IMR-90 (cell line): Measurements from ENCODE around the gene MYO10. TPM values are rescaled to one million over a fixed set of nuclear protein-coding genes. Genes with fewer than 3 reads are reported as not detected.

ENCODE experiments used
- ATAC-seq: fragments of 200-7000 bp; cut with Tn5 transposase; 2 replicates; pipeline ENCODE4 v1.9.1; 2020; ENCODE audit warnings: low read depth, mild to moderate bottlenecking, moderate library complexity
- BruUV-seq: library from RNA; stranded (reverse); fragments of 400-500 nt; replicated peaks from 2 replicates; lab custom pipeline; 2021; lab: Mats Ljungman, UMichigan
- CTCF ChIA-PET: fragments of 300-600 bp; formaldehyde crosslinking; extraction: SDS; loops from one replicate; lab custom pipeline; 2021; ENCODE audit warnings: antibody characterized with exemption; lab: Yijun Ruan, JAX
- POLR2A ChIA-PET: fragments of 300-600 bp; sonication (Branson Sonifier 250); formaldehyde crosslinking; loops from one replicate; lab custom pipeline; 2022; ENCODE audit warnings: antibody characterized with exemption; ENCODE audit not compliant: unreplicated experiment; lab: Charles Lee
- DNase-seq: peaks from one replicate; pipeline ENCODE4 v3.0.0; 2013
- H2AFZ ChIP-seq: replicated peaks from 2 replicates; pipeline ENCODE3; 2013; ENCODE audit warnings: low read length, mild to moderate bottlenecking; ENCODE audit not compliant: poor library complexity
- H2AK5ac ChIP-seq: 2 replicates; pipeline ENCODE4 v1.6.1; 2013; ENCODE audit warnings: low read depth, low read length, inconsistent platforms
- H2AK9ac ChIP-seq: replicated peaks from 2 replicates; pipeline ENCODE3; 2013; ENCODE audit warnings: mild to moderate bottlenecking, low read depth, low read length, moderate library complexity; ENCODE audit not compliant: poor library complexity
- H2BK120ac ChIP-seq: 2 replicates; pipeline ENCODE4 v1.6.1; 2013; ENCODE audit warnings: low read depth, low read length, inconsistent platforms
- H2BK15ac ChIP-seq: 3 replicates; pipeline ENCODE4 v1.6.1; 2013; ENCODE audit warnings: low read depth, low read length, inconsistent platforms
- H2BK20ac ChIP-seq: 2 replicates; pipeline ENCODE4 v1.6.1; 2013; ENCODE audit warnings: low read depth, mild to moderate bottlenecking, inconsistent platforms, low read length, moderate library complexity
- H2BK5ac ChIP-seq: 2 replicates; pipeline ENCODE4 v1.6.1; 2013; ENCODE audit warnings: mild to moderate bottlenecking, low read depth, low read length, inconsistent platforms; ENCODE audit not compliant: poor library complexity, severe bottlenecking
- H3K14ac ChIP-seq: replicated peaks from 2 replicates; pipeline ENCODE4 v1.6.1; 2013; ENCODE audit warnings: low read depth, low read length, inconsistent platforms
- H3K18ac ChIP-seq: 2 replicates; pipeline ENCODE4 v1.6.1; 2013; ENCODE audit warnings: low read depth, low read length, control low read depth
- H3K23ac ChIP-seq: 2 replicates; pipeline ENCODE4 v1.6.1; 2013; ENCODE audit warnings: low read depth, low read length, inconsistent platforms
- H3K27ac ChIP-seq: 2 replicates; pipeline ENCODE4 v1.5.1; 2013; ENCODE audit warnings: mild to moderate bottlenecking, control low read depth, low read length; ENCODE audit not compliant: insufficient read depth
- H3K27me3 ChIP-seq: 2 replicates; pipeline ENCODE4 v1.6.1; 2013; ENCODE audit warnings: low read length; ENCODE audit not compliant: control insufficient read depth, insufficient read depth
- H3K36me3 ChIP-seq: 2 replicates; pipeline ENCODE4 v1.6.1; 2013; ENCODE audit warnings: low read length, mixed read lengths; ENCODE audit not compliant: control insufficient read depth, insufficient read depth
- H3K4ac ChIP-seq: 2 replicates; pipeline ENCODE4 v1.6.1; 2013; ENCODE audit warnings: low read depth, low read length, inconsistent platforms
- H3K4me1 ChIP-seq: 2 replicates; pipeline ENCODE4 v1.6.1; 2013; ENCODE audit warnings: low read length, mixed read lengths; ENCODE audit not compliant: control insufficient read depth, insufficient read depth
- H3K4me2 ChIP-seq: 2 replicates; pipeline ENCODE4 v1.6.1; 2013; ENCODE audit warnings: low read depth, mild to moderate bottlenecking, control low read depth, low read length, moderate library complexity
- H3K4me3 ChIP-seq: 2 replicates; pipeline ENCODE4 v1.5.1; 2013; ENCODE audit warnings: low read depth, mild to moderate bottlenecking, control low read depth, low read length, moderate library complexity; ENCODE audit not compliant: insufficient read depth
- H3K56ac ChIP-seq: 2 replicates; pipeline ENCODE4 v1.6.1; 2013; ENCODE audit warnings: low read length, inconsistent platforms; ENCODE audit not compliant: insufficient read depth; ENCODE audit errors: extremely low read depth
- H3K79me1 ChIP-seq, 2 experiments: 2 replicates each; pipeline ENCODE4 v1.6.1; 2013; ENCODE audit warnings: low read length in 2 of 2, inconsistent platforms in 1 of 2, low read depth in 1 of 2
- H3K9ac ChIP-seq: 2 replicates; pipeline ENCODE4 v1.6.1; 2013; ENCODE audit warnings: low read depth, low read length, control low read depth
- H3K9me1 ChIP-seq: 2 replicates; pipeline ENCODE4 v1.6.1; 2013; ENCODE audit warnings: low read length, inconsistent platforms; ENCODE audit not compliant: insufficient read depth
- H3K9me3 ChIP-seq: 2 replicates; pipeline ENCODE4 v1.6.1; 2013; ENCODE audit warnings: low read length; ENCODE audit not compliant: control insufficient read depth, insufficient read depth
- H4K20me1 ChIP-seq: 2 replicates; pipeline ENCODE4 v1.6.1; 2013; ENCODE audit warnings: low read length, inconsistent platforms; ENCODE audit not compliant: insufficient read depth
- H4K5ac ChIP-seq: 2 replicates; pipeline ENCODE4 v1.6.1; 2013; ENCODE audit warnings: mild to moderate bottlenecking, low read depth, low read length, control low read depth
- H4K8ac ChIP-seq, 2 experiments: 2 replicates each; pipeline ENCODE4 v1.6.1; 2013; ENCODE audit warnings: low read depth in 2 of 2, low read length in 2 of 2, control low read depth in 1 of 2, inconsistent platforms in 1 of 2
- H4K91ac ChIP-seq: 2 replicates; pipeline ENCODE4 v1.6.1; 2013; ENCODE audit warnings: low read depth, low read length, inconsistent platforms; ENCODE audit not compliant: insufficient read depth
- BHLHE40 ChIP-seq: fragments of 150-350 bp; IDR thresholded peaks from 2 replicates; pipeline ENCODE4 v1.6.1; 2016; ENCODE audit warnings: mild to moderate bottlenecking, low read depth, low read length
- CEBPB ChIP-seq: IDR thresholded peaks from 2 replicates; pipeline ENCODE4 v1.6.1; 2012; ENCODE audit warnings: low read depth, low read length, improper control_type of control experiment
- CHD1 ChIP-seq: IDR thresholded peaks from 2 replicates; pipeline ENCODE4 v1.6.1; 2012; ENCODE audit warnings: low read depth, low read length, improper control_type of control experiment
- FOS ChIP-seq: fragments of 150-350 bp; IDR thresholded peaks from 2 replicates; pipeline ENCODE4 v1.6.1; 2016; ENCODE audit warnings: low read depth, low read length
- MAFK ChIP-seq: IDR thresholded peaks from 2 replicates; pipeline ENCODE4 v1.6.1; 2012; ENCODE audit warnings: low read depth, low read length, improper control_type of control experiment
- MAZ ChIP-seq: IDR thresholded peaks from 2 replicates; pipeline ENCODE4 v1.6.1; 2012; ENCODE audit warnings: low read depth, mild to moderate bottlenecking, low read length, improper control_type of control experiment, moderate library complexity, borderline replicate concordance
- MXI1 ChIP-seq: IDR thresholded peaks from 2 replicates; pipeline ENCODE4 v1.6.1; 2012; ENCODE audit warnings: low read depth, mild to moderate bottlenecking, low read length, moderate library complexity, borderline replicate concordance
- NFE2L2 ChIP-seq: fragments of 150-350 bp; IDR thresholded peaks from 2 replicates; pipeline ENCODE4 v1.6.1; 2016; ENCODE audit warnings: low read depth, mild to moderate bottlenecking, low read length
- POLR2A ChIP-seq: IDR thresholded peaks from 2 replicates; pipeline ENCODE4 v1.6.1; 2012; ENCODE audit warnings: mild to moderate bottlenecking, low read depth, low read length
- RAD21 ChIP-seq: IDR thresholded peaks from 2 replicates; pipeline ENCODE4 v1.6.1; 2012; ENCODE audit warnings: low read length, improper control_type of control experiment
- RCOR1 ChIP-seq: IDR thresholded peaks from 2 replicates; pipeline ENCODE4 v1.6.1; 2012; ENCODE audit warnings: mild to moderate bottlenecking, low read length, improper control_type of control experiment; ENCODE audit not compliant: insufficient replicate concordance
- RFX5 ChIP-seq: IDR thresholded peaks from 2 replicates; pipeline ENCODE4 v1.8.0; 2012; ENCODE audit warnings: low read depth, mild to moderate bottlenecking, low read length, moderate library complexity
- SMC3 ChIP-seq: fragments of 150-350 bp; IDR thresholded peaks from 2 replicates; pipeline ENCODE4 v1.6.1; 2016; ENCODE audit warnings: low read depth, mild to moderate bottlenecking, antibody characterized with exemption, low read length, moderate library complexity
- USF2 ChIP-seq: fragments of 150-350 bp; IDR thresholded peaks from 2 replicates; pipeline ENCODE4 v1.6.1; 2017; ENCODE audit warnings: mild to moderate bottlenecking, antibody characterized with exemption, low read length, low read depth
- WGBS, 2 experiments: methylation state at CpG; one replicate each; pipeline versions ENCODE4 v1.1.5 to v1.1.7; 2013; ENCODE audit warnings: missing lambda C conversion rate in 2 of 2; ENCODE audit not compliant: insufficient read length in 1 of 2; ENCODE audit errors: extremely low coverage in 2 of 2; 5-methylcytosine and 5-hydroxymethylcytosine counted together
- dilution Hi-C: fragments of 300-500 bp; cut with HindIII; formaldehyde crosslinking; loops from one replicate; pipeline ENCODE4 v1.14.3; 2018; ENCODE audit warnings: low sequenced_read_pairs; ENCODE audit not compliant: unreplicated experiment
- in situ Hi-C: fragments of 300-500 bp; cut with MboI; formaldehyde crosslinking; loops from 3 replicates; pipeline ENCODE4 v1.14.3; 2019; ENCODE audit warnings: low sequenced_read_pairs, inconsistent platforms, mixed read lengths
- intact Hi-C: fragments of 100-400 bp; cut with micrococcal nuclease; formaldehyde crosslinking; loops from 2 replicates; pipeline ENCODE4 v1.10.0; 2022
- polyA plus RNA-seq, 3 experiments: library from polyadenylated mRNA; depleted of rRNA; stranded (reverse); fragments of >200 nt; gene quantifications; 2 replicates each; pipeline ENCODE4 v1.2.3, GENCODE V29; 2012; ENCODE audit warnings: low replicate concordance in 1 of 3
- total RNA-seq: library from RNA; depleted of rRNA; stranded (reverse); fragments of >200 nt; gene quantifications from 2 replicates; pipeline ENCODE4 v1.2.3, GENCODE V29; 2012
- TF ChIP-seq, protein P1 (sequence below): fragments of 150-350 bp; IDR thresholded peaks from 2 replicates; pipeline ENCODE4 v1.6.1; 2016; ENCODE audit warnings: low read depth, mild to moderate bottlenecking, low read length, moderate library complexity, borderline replicate concordance
- TF ChIP-seq, protein P2 (sequence below): conservative IDR thresholded peaks from 2 replicates; pipeline ENCODE4 v1.5.1; 2012; ENCODE audit warnings: mild to moderate bottlenecking, low read depth, low read length, improper control_type of control experiment

Gene MYO10
- total and polyA plus RNA-seq, 2 of the 4 experiments (the other 2 are of a cell fraction) = 39.9 to 115 TPM

GRCh38 chr5:16668194-16668593 lies 267.9 kb downstream of the MYO10 start:
- Histone ChIP-seq H2AK5ac (no peak overlapping the region), H3K4me3 (no peak overlapping the region), H2BK120ac (no peak overlapping the region), H3K23ac (no peak overlapping the region), H3K36me3 (peaks cover 75% of the 10 kb centered on the region), H3K56ac (no peak overlapping the region), H2BK15ac (no peak overlapping the region), H2BK5ac (no peak overlapping the region), H2AK9ac (no peak overlapping the region), H4K20me1 (peaks cover 55% of the 10 kb centered on the region), H3K18ac (no peak overlapping the region), H3K27ac (no peak overlapping the region), H4K8ac (no peak overlapping the region), H3K79me1 (peaks cover 34 to 59% of the 10 kb centered on the region in 2 experiments), H3K27me3 (no peaks in the 10 kb centered on the region), H3K9ac (no peak overlapping the region), H4K91ac (no peak overlapping the region), H3K4me2 (no peak overlapping the region), H3K4me1 (peaks cover 16% of the 10 kb centered on the region), H4K5ac (no peak overlapping the region), H3K9me3 (no peaks in the 10 kb centered on the region), H3K4ac (no peak overlapping the region), H3K9me1 (peaks cover 16% of the 10 kb centered on the region), H2AFZ (no peak overlapping the region), H2BK20ac (no peak overlapping the region), H3K14ac (no peak overlapping the region)
- intact Hi-C loops (loop anchor here (5.0 to 10.0 kb wide), 2 partner anchors 206 to 503 kb away; no protein-coding TSS in a partner anchor), in situ Hi-C loops (loop anchor here (10.0 kb wide), 1 partner anchor 183 kb away; no protein-coding TSS in a partner anchor), dilution Hi-C loops (no loop called here)
- DNase-seq = no peak
- ChIA-PET CTCF (interaction anchor here (0.7 kb wide), 1 partner anchor 31 kb away, joined by 3 read pairs; no protein-coding TSS in a partner anchor), POLR2A (no interaction called here)
- BruUV-seq = no TSS peak
- TF ChIP-seq NFE2L2 (no peak), RAD21 (no peak), FOS (no peak), BHLHE40 (no peak), RCOR1 (no peak), CEBPB (no peak), RFX5 (no peak), MAZ (no peak), USF2 (no peak), MXI1 (no peak), POLR2A (no peak), SMC3 (no peak), MAFK (no peak), CHD1 (no peak)
- TF ChIP-seq, protein P1, sequence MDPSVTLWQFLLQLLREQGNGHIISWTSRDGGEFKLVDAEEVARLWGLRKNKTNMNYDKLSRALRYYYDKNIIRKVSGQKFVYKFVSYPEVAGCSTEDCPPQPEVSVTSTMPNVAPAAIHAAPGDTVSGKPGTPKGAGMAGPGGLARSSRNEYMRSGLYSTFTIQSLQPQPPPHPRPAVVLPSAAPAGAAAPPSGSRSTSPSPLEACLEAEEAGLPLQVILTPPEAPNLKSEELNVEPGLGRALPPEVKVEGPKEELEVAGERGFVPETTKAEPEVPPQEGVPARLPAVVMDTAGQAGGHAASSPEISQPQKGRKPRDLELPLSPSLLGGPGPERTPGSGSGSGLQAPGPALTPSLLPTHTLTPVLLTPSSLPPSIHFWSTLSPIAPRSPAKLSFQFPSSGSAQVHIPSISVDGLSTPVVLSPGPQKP = no peak
- TF ChIP-seq, protein P2, sequence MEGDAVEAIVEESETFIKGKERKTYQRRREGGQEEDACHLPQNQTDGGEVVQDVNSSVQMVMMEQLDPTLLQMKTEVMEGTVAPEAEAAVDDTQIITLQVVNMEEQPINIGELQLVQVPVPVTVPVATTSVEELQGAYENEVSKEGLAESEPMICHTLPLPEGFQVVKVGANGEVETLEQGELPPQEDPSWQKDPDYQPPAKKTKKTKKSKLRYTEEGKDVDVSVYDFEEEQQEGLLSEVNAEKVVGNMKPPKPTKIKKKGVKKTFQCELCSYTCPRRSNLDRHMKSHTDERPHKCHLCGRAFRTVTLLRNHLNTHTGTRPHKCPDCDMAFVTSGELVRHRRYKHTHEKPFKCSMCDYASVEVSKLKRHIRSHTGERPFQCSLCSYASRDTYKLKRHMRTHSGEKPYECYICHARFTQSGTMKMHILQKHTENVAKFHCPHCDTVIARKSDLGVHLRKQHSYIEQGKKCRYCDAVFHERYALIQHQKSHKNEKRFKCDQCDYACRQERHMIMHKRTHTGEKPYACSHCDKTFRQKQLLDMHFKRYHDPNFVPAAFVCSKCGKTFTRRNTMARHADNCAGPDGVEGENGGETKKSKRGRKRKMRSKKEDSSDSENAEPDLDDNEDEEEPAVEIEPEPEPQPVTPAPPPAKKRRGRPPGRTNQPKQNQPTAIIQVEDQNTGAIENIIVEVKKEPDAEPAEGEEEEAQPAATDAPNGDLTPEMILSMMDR = no peak
- WGBS, 2 experiments = no CpG with 5 or more reads among the region's 11 CpGs
- no peak for ATAC-seq
